Activated CD4-positive, alpha-beta T cell treated with anti-CD3 and anti-CD28 coated beads for 4 hours (primary cell): ENCODE data around the gene ELAVL4.
"Not testable (repeated sequence)": the region's sequence is repeated elsewhere in the genome, so short reads cannot be mapped to it uniquely, and the experiment has no call there.

Source experiments
- DNase-seq, 2 donors: peaks; one replicate each; pipeline ENCODE4 v3.0.0-alpha.2; 2020

Gene ELAVL4

GRCh38 chr1:50126927-50127715 is 18.4 kb downstream of the ELAVL4 start:
- DNase-seq, result no peak

GRCh38 chr1:50129201-50129600 is 20.5 kb downstream of the ELAVL4 start:
- no peak for DNase-seq

GRCh38 chr1:50132347-50132894 is 23.7 kb downstream of the ELAVL4 start:
- DNase-seq, result no peak

- DNase-seq, result no peak
Observed at GRCh38 chr1:50135716-50136115, 27.0 kb downstream of the ELAVL4 start.

- no peak for DNase-seq
Observed at GRCh38 chr1:50139339-50140181, 30.8 kb downstream of the ELAVL4 start.

GRCh38 chr1:50140182-50140447 is 31.4 kb downstream of the ELAVL4 start:
- no peak for DNase-seq

GRCh38 chr1:50147191-50147850 is 38.6 kb downstream of the ELAVL4 start:
- no peak for DNase-seq

- DNase-seq, result no peak
Observed at GRCh38 chr1:50148142-50148923, 39.6 kb downstream of the ELAVL4 start.

GRCh38 chr1:50152236-50152635 is 43.5 kb downstream of the ELAVL4 start:
- no peak for DNase-seq

GRCh38 chr1:50155541-50155940 is 46.8 kb downstream of the ELAVL4 start:
- no peak for DNase-seq

- no peak for DNase-seq
Observed at GRCh38 chr1:50156241-50157010, 47.7 kb downstream of the ELAVL4 start.

- DNase-seq, result no peak
Observed at GRCh38 chr1:50157306-50157941, 48.7 kb downstream of the ELAVL4 start.

GRCh38 chr1:50158421-50158820 is 49.7 kb downstream of the ELAVL4 start:
- no peak for DNase-seq

GRCh38 chr1:50163680-50164079 is 55.0 kb downstream of the ELAVL4 start:
- DNase-seq, result no peak

- DNase-seq, result not testable (repeated sequence)
Observed at GRCh38 chr1:50166351-50166750, 57.6 kb downstream of the ELAVL4 start.

GRCh38 chr1:50172299-50172698 is 63.6 kb downstream of the ELAVL4 start:
- no peak for DNase-seq

- no peak for DNase-seq
Observed at GRCh38 chr1:50174101-50174500, 65.4 kb downstream of the ELAVL4 start.

- no peak for DNase-seq
Observed at GRCh38 chr1:50175719-50176639, 67.3 kb downstream of the ELAVL4 start.

- no peak for DNase-seq
Observed at GRCh38 chr1:50177994-50178393, 69.3 kb downstream of the ELAVL4 start.

- DNase-seq, result no peak
Observed at GRCh38 chr1:50179639-50180038, 70.9 kb downstream of the ELAVL4 start.
